ENCODE measurements around the gene ATP10B.

GRCh38 chr5:160788102-160788660 lies 63.8 kb downstream of the ATP10B start:
- no peak for TF ChIP-seq SRF (IDR thresholded peaks at IDR 0.05; ENCODE audit: low read depth, low read length)
- TF ChIP-seq, protein P1, sequence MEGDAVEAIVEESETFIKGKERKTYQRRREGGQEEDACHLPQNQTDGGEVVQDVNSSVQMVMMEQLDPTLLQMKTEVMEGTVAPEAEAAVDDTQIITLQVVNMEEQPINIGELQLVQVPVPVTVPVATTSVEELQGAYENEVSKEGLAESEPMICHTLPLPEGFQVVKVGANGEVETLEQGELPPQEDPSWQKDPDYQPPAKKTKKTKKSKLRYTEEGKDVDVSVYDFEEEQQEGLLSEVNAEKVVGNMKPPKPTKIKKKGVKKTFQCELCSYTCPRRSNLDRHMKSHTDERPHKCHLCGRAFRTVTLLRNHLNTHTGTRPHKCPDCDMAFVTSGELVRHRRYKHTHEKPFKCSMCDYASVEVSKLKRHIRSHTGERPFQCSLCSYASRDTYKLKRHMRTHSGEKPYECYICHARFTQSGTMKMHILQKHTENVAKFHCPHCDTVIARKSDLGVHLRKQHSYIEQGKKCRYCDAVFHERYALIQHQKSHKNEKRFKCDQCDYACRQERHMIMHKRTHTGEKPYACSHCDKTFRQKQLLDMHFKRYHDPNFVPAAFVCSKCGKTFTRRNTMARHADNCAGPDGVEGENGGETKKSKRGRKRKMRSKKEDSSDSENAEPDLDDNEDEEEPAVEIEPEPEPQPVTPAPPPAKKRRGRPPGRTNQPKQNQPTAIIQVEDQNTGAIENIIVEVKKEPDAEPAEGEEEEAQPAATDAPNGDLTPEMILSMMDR (IDR thresholded peaks at IDR 0.05; ENCODE audit: control extremely low read depth in 1 of 3, insufficient read depth in 1 of 3, low read depth in 1 of 3, low read length in 3 of 3) = no peak
- no peak for TF ChIP-seq HDAC2 (IDR thresholded peaks at IDR 0.05; ENCODE audit: borderline replicate concordance in 1 of 2, low read depth in 2 of 2, low read length in 2 of 2)
- no peak for TF ChIP-seq YY1 (IDR thresholded peaks at IDR 0.05; ENCODE audit: low read depth, low read length)
- TF ChIP-seq TAF1 (IDR thresholded peaks at IDR 0.05; ENCODE audit: low read depth, low read length) = no peak
- no peak for TF ChIP-seq EGR1 (IDR thresholded peaks at IDR 0.05; ENCODE audit: borderline replicate concordance, low read depth, low read length)
- no peak for TF ChIP-seq CHD7 (IDR thresholded peaks at IDR 0.05; ENCODE audit: insufficient replicate concordance, low read length)
- TF ChIP-seq, protein P2, sequence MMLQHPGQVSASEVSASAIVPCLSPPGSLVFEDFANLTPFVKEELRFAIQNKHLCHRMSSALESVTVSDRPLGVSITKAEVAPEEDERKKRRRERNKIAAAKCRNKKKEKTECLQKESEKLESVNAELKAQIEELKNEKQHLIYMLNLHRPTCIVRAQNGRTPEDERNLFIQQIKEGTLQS (IDR thresholded peaks at IDR 0.05; ENCODE audit: insufficient read depth, low read depth, low read length) = no peak
- TF ChIP-seq POLR2A (IDR thresholded peaks at IDR 0.05; ENCODE audit: control extremely low read depth in 1 of 2, low read depth in 2 of 2, low read length in 2 of 2) = no peak
- TF ChIP-seq CEBPB (IDR thresholded peaks at IDR 0.05; ENCODE audit: low read depth, low read length) = no peak
- no peak for TF ChIP-seq BRCA1 (IDR thresholded peaks at IDR 0.05; ENCODE audit: low read depth, low read length)
- TF ChIP-seq EZH2 (IDR thresholded peaks at IDR 0.05; ENCODE audit: low read depth, low read length, severe bottlenecking) = no peak
- TF ChIP-seq GABPA (IDR thresholded peaks at IDR 0.05; ENCODE audit: borderline replicate concordance, insufficient read depth, low read length) = no peak

Measured in H1 (cell line).